Measurements from ENCODE around the gene KCNC1.

The KCNC1 gene

DNA sequence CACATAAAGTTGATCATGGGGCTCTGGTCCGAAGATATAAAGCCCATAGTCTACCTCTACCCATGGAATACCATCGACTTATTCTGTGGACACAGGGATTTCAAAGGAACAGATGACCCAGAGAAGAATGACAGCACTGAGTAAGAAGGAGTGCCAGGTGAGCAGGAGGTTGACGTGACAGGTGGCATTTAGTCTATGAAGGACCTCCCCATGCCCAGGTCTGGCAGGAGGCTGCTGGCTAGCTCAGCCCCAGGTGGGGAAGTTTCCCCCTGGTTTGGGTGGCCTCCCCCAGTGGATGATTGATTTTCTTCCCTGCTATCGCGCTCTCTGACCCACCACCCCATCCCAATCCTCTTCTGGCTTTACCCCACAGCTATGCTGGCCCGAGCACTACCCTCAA lies 39.1 kb downstream of the KCNC1 start:
- DNase-seq (ENCODE audit: low spot score), result no peak

DNA sequence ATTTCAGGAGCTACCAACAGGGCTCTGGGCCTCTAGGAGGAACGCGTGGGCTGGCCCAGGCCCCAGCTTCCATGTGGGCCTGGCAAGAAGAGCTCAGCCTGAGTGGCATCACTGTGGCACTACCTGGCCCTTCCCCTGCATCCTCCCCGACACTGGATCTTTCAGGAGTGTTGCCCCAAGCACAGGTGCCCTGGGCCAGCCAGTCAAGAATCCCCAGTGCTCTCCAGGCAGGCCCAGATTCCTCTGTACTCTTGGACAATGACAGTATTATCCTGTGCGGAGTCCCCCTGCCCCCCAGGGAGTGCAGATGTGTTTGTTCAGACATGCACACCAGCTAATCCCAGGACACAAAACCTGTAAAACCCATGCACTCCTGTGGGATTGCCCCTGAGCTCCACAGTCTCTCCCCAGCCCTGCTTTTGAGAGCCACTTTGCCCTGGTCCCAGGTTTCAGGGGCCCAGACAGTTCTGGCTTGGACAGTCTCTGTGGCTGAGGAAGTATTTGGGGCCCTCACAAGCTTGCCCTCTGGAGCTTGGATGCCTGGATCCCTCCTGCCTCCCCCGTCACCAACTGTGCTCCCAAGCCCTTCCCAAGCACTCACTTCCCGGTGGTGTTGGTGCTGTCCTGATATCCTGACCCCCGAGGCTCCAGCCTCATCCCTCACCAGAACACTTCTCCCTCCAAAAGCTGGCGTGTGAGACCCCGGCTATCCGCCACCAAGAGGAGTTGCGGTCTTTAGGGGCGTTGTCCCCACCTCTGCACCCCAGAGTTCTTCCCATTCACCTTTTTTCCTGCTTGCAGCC lies 39.9 kb downstream of the KCNC1 start:
- no peak for DNase-seq (ENCODE audit: low spot score)

DNA sequence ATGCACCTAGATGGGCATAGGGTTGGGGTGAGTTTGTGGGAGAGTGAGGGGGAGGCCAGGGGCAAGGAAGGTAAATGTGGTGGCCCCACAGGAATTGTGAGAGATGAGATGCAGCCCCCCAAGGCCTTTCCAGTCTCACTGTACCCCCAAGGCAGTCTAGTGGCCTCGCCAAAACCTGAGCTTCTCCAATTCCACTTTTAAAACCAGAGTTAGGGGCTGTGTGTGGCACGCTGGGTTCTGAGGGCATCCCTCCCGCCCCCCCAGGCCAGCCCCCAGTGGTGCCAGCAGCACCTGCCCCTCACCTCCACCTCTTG lies 40.4 kb downstream of the KCNC1 start:
- DNase-seq (ENCODE audit: low spot score), result no peak

GRCh38 chr11:17775507-17776211 lies 41.1 kb downstream of the KCNC1 start:
- DNase-seq (ENCODE audit: low spot score), result no peak

GRCh38 chr11:17776212-17776875 lies 41.8 kb downstream of the KCNC1 start:
- no peak for DNase-seq (ENCODE audit: low spot score)

DNA sequence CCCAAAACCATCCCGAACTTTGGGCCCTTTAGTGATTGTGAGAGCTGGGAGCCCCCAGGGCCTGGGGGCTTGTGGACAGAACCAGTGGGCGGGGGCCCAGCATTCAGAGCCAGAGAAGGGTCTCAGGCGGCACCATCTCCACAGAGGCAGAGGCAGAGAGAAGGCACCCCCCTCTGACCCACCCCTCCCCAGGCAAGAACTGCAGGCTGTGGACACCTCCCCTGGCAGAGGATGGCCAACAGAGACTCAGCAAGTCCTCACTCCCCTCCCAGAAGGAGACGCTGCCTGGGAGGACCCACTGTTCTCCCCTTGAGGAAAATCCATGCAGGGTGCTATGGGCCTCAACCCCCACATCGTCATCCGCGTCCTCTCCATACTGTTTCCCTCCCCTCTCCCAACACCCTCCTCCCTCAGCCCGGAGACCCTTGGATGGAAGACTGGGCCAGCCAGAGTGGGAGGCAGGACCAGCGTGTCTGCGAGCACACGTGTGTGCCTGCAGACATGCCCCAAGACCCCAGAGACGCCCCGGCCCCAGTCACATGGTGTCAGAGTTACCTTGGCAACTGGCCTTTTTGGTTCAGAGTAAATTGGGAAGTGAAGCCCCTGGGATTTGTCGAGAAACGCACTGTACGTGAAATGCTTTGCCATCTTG lies 42.6 kb downstream of the KCNC1 start:
- DNase-seq (ENCODE audit: low spot score), result no peak

DNA sequence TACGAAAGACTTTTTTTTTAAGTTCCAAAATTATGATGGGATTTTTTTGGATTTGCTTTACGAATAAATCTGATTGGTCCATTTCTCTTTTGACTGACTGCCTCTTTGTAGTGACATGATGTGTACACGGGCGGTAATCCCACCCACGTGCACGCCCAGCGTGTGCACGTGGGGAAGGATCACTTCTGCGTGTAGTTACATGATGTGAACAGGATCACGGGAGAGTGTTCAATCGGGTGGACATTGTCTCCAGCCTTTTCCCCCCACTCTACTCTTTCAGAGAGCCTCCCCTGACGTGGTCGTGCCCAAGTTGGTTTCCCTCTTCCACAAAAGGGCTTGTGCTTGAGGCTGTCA lies 43.1 kb downstream of the KCNC1 start:
- DNase-seq (ENCODE audit: low spot score), result no peak

GRCh38 chr11:17778352-17778751 lies 43.8 kb downstream of the KCNC1 start:
- DNase-seq (ENCODE audit: low spot score), result no peak

GRCh38 chr11:17778956-17779860 lies 44.6 kb downstream of the KCNC1 start:
- DNase-seq (ENCODE audit: low spot score), result no peak

DNA sequence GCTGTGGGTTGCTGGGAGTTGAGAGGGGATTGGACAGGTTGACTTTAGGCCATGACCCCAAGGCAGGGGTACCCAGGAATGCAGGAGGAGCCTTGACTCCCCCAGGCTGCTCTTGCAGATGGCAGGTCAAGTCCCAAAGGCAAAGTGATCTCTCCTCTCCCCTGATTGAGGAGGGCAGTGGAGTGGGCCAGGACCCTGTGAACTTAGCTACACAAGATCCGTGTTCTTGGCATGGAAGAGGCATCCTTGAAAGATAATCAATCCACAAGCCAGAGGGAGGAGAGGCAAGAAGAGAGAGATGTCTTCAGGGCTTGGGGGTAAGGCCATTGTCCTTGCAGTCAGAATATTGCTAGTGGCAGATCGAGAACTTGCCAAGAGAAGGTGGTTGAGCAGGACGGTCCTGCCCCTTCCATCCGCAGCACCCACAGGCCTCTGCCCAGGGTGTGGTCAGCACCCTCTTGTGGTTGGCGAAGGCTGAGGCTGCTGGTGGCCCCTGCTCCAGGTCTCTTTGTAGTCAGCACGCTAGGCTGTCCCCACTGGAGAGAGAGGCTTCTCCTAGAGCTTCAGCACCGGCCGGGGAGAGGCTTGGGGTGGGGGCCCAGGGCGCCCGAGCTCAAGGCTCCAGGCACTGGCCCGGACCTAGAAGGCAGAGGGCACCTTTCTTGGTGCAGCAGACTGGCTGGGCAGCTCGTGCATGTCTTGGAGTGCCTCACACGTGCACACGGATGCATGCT lies 45.4 kb downstream of the KCNC1 start:
- no peak for DNase-seq (ENCODE audit: low spot score)

GRCh38 chr11:17780668-17781067 lies 46.1 kb downstream of the KCNC1 start:
- no peak for DNase-seq (ENCODE audit: low spot score)

DNA sequence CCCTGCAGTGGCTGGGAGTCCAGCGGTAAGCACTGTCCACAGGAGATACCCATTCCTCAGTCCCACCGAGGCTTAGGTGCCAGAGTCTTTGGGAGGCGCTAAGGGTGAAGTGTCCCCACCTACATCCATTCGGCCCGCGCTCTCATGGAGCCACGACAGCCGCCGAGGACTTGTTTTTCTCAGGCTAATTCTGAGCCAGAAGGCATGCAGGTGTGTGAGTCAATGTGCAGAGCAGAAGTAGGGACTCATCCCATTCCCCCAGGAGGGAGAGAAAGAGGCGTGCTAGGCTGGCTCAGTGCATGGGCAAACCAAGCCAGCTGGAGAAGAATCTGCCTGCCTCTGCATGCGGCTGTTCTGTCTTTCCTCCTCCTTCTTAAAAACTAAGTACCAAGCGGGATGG lies 46.6 kb downstream of the KCNC1 start:
- DNase-seq (ENCODE audit: low spot score), result peak; percentile 24

DNA sequence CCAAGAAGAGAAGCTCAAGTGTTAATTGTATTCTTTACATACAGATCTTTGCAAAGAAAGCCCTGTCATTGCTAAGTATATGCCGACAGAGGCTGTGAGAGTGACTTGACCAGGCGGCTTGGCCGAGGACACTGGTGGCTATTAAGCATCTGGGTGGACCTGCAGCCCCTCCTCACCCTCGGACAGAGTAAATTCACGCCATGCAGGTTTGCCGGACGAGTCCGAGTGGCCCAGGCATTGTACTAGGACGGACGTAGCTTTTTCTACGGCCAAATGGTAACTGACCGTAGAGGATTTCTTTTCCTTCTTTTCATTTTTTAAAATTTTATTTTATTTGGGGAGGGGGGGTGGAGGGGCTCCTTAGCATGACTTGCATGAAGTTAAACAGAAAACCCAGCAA lies 47.0 kb downstream of the KCNC1 start:
- DNase-seq (ENCODE audit: low spot score), result no peak

DNA sequence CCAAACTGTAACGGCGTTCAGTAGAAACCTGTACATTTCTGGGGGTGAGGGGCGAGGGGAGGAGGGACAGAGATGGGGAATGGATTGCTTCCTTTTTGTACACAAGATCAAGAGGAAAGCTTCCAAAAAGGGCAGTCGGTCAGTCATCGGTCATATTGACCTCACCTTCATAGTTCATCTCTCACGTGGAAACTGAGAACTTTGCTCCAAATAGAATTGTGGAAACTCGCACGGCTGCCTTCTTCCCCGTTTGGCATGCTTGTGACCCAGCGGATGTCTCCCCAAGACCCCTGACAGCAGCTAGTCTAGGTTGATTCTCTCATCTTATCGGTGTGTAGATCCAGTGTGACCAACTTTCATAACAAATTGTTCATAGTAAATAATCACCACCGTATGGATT lies 47.6 kb downstream of the KCNC1 start:
- no peak for DNase-seq (ENCODE audit: low spot score)

DNA sequence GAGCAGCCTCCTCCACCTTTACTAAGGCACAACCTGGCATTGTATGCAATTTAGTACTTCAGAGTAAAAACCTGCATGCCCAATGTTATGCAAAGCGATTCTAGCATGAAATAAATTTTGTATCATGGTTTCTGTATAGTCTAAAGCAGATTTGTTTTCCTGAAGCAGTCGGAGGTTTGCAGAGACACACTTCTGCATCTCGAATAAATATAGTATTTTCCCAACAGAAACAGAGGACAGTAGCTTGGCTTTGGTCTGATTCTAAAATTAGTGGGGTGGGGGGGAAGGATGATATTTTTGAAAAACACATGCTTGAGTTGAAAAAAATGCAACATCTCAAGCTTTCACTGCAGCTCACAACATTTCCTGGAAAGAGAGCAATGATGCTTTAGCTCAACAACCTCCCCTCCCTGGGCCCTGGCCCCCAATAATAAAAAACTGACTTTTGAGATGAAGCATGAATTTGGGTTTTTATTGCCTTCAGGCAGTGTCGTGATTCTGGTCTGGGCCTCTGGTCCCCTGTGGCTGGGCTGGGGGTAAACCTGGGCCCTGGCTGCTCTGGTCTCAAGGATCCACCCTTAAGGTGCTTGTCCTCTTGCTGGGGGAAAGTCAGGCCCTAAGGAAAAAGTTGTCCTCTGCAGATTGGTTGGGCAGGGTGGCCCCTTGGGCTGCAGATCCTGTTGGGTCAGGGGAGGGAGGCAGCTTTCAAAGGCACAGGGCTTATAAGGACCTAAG lies 48.2 kb downstream of the KCNC1 start:
- DNase-seq (ENCODE audit: low spot score), result no peak

DNA sequence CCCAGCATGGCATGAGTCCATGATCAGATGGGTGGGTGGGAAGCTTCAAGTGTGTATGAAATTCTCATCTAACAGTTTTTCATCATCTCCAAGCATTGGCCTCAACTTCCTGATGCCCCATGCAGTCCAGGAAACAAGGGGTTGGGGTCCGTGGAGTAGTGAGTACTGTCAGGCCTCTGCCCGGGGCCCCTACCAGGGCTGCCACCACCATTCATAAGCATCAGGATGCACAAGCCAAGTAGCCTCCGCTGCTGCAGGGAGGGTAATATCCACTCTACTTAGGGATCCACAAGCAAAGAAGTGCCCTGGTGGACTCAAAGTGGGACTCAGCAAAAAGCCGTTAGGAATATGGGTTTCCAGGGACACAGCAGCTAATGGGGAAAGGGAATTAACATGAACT lies 49.3 kb downstream of the KCNC1 start:
- DNase-seq (ENCODE audit: low spot score), result no peak

DNA sequence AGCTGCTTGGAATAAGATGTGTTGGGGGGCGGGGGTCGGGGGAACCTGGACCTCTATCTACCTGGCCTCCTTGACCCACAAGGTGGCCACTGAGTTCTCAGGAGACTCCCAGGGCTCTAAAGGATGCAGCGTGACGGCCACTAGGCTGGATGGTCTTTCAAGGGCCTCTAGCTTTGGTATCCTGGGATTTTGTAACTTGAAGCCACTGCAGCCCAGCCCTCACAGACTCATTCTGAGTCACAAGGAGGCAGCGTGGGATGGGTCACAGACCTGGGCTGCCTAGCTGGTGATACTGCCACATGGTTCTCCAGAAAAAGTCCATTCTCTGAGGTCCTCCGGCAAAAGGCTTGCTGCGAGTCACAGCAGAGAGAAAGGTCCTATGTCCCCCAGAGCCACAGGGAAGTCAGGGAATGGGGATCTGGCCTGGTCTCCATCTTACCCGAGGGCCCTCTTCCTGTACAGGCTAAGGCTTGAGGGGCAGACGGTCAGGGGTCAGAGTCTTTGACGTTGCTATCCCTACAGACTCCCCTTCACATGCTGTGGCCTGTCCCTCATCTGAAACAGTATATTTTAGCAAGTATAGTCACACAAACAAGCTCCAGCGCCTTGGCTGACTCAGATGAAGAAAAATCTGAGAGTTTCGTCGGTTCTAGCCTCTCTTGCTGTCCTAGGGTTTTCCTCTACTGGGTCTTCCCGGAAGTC lies 52.4 kb downstream of the KCNC1 start:
- DNase-seq (ENCODE audit: low spot score), result no peak

DNA sequence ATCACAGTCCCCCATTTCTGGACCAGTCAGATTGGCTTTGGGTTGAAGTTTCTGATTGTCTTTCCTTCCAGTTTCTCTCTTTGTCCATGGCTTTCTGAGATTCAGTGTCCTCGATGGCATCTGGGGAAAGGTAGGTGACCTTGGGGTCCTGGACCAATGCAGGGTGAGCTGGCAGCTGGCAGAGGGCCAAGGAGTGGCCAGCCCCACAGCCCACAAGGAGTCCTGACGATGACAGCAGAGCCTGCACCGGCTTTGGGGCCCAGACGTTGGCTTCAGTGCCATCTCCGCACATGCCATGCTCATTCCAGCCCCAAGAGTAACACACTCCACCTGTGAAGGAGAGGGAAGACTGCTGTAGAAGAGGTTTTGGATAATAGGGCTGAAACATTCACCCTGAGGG lies 53.5 kb downstream of the KCNC1 start:
- no peak for DNase-seq (ENCODE audit: low spot score)

DNA sequence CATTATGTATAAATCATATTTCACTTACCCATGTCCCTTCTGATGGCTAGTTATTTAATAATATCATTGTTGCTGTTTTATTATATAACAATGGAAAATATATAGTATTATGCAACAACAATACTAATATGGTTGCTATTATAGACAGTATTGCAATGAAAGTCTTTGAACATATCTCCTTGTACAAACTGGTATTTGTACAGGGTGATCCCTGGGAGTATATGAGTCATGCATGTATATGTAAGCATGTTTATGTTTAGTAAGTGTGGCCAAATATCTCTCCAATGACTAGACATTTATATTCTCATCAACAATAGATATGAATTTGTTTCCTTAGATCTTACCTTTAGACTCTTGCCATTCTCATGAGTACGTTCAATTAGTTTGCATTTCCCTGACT lies 55.9 kb downstream of the KCNC1 start:
- DNase-seq (ENCODE audit: low spot score), result no peak

GRCh38 chr11:17791144-17791543 lies 56.6 kb downstream of the KCNC1 start:
- no peak for DNase-seq (ENCODE audit: low spot score)
